HG02981 (cell line): ENCODE data around the gene CITED2.
"Not testable (repeated sequence)": the region's sequence is repeated elsewhere in the genome, so short reads cannot be mapped to it uniquely, and the experiment has no call there.

Source experiments
- ATAC-seq: cut with Tn5 transposase; IDR thresholded peaks from one replicate; pipeline ENCODE4 v1.9.1; 2021; ENCODE audit warnings: mild to moderate bottlenecking, moderate library complexity; ENCODE audit not compliant: unreplicated experiment

Gene CITED2, protein sequence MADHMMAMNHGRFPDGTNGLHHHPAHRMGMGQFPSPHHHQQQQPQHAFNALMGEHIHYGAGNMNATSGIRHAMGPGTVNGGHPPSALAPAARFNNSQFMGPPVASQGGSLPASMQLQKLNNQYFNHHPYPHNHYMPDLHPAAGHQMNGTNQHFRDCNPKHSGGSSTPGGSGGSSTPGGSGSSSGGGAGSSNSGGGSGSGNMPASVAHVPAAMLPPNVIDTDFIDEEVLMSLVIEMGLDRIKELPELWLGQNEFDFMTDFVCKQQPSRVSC

DNA sequence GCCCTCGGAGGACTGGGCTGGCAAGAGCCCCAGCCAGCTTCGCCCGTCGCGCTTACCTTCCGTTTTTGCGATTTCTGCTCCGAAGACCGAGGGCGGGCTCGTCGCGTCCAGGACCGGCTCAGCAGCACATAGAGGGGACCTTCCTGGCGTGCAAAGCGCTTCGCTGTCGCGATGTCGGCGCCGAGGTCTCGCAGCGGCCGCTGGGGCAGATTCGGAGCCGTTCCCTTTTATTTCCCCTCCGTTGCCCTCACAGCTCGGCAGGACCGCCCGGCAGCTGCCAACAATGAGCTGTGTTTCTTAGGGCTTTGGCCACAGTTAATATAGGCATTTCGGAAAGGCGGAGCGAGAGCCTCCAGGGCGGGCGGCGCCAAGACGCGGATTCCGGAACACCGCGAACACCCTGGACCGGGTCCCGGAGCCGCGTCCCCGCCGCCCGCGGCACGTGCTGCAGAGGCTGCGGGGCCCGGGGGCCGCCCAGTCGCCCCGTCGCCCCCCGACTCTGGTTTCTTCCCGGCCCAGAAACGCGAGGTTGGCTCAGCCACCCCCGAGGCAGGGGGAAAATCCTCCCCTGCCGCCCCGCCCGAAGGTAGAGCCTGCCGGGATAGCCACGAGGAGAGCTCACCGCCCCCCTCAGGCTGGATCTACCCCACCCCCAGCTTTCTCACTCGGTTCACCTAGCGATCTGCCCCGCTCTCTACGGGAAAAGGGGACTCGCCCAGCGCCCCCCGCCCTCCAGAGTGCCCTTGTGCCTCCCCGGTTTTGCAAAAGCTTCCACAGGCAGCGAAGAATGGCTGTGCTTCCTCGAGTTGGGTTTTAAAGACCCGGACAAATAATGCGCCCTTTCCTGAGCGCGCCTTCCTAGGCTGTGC, at the start of gene CITED2:
Gene CITED2, minus strand, starts transcription at position 292 of the 869 bp plus-strand sequence. CDS start 704 bp downstream, outside the sequence.
- ATAC-seq, result peak; percentile 64

DNA sequence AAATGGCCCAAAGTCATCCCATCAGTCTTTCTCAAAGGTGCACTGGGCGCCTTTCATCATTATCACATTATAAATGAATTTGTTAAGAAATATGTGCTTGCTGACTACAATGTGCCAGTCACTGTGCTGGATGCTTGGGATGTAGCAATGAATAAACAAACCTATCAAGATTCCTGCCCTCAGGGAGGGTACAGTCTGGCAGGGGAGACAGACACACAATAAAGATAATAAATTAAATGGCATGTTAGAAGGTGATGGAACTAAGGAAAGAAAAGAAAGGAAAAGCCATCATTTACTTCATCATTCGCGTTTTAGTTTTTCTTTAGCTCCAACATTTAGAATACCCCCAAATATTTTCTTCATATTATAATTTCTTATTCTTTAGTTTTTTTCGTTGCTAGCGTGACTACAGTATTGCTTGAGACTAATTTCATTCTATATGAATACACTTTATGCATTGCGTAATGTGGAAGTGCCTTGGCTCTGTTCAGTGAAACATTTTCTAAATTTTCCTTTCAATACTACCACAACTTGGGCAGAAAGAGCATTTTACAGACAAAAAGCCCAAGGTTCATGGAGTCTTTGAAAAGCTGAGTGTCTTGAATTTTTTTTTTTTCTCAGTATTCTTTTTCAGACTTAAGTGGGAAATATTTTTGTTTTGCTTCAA, 48.7 kb upstream of the CITED2 start:
- no peak for ATAC-seq

DNA sequence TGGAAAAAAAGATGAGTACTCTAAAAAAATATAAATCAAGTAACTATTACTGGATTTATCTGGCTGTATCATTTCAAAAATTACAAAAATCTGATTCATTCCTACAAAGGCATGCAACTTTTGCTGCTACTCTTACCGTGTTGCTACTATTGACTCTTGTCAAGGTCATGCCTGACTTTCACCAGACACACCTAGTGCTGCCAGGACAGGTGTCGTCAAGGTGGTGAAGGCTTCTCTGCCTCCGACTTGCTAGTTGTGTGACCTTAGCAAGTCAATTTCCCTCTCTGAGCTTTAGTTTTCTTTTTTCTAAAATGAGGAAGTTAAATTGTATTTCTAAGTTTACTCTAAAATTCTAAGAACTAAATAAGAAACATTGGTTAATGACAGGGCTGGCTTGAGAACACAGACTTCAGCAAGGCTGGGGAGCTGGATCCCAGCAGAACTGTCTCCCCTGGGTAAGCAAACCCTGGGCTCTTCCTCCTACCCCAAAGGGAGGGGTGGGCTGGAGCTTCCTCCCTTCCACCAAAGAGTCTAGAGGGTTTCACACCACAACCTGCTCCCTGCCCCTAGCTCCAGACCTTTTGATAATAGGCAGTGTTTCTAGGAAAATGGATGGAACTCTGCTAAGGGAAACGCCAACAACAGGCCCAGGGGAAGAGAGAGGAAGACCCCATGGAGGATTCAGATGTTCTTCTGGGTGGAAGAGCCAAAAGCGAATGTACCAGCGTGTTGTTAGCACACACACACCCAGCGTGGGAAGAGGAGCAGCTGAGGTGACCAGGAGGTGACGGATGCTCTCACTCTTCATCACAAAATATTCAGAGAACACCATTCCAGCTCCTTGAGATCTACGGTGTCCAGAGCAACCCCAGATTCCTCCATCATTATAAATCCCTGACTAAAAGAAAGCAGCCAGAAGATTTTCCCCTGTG, 47.9 kb upstream of the CITED2 start:
- no peak for ATAC-seq

DNA sequence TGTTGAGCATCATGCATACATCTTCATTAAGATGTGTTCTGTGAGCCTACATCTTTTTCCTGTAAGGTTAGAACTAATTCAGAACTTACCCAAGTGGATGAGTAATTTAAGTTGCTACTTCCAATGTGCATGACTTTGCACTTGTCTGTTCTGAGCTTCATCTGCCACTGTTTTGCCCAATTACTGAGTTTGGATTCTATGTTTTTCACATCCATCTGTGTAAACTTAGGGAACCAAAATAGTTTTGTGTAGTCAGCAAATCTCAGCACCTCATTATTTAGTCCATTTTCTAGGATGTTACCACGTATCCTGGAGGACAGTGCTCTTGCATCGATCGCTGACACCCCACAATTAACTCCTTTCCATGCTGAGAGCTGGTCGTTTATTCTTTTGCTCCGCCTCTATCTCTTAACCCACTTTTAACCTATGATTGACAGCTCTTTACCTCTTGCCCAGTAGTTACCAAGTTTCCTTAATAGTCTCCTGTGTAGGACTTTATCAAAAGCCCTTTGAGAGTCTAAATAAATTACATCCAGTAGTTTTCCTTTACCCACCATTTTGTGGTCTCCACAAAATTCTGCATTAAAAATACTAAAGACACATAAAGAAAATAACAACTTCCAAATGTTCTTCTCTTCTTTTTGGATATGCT, 44.2 kb upstream of the CITED2 start:
- no peak for ATAC-seq

DNA sequence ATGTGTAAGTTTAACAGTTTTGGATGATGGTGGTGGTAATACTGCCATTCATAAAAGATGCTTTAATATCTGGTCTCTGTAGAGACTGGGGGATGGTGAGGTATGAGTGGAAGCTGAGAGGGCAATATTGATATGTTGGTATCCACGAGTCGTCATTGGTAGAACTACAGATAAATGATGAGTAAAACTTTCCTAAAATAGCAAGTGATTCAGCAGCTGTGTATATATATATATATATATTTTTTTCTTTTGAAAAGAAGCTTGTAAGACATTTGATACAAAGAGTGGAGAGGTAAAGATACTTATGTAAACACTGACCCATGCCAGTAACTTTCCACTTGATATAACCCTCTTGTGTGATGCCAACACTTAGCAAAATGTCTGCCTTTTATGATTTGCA, 41.7 kb upstream of the CITED2 start:
- no peak for ATAC-seq

DNA sequence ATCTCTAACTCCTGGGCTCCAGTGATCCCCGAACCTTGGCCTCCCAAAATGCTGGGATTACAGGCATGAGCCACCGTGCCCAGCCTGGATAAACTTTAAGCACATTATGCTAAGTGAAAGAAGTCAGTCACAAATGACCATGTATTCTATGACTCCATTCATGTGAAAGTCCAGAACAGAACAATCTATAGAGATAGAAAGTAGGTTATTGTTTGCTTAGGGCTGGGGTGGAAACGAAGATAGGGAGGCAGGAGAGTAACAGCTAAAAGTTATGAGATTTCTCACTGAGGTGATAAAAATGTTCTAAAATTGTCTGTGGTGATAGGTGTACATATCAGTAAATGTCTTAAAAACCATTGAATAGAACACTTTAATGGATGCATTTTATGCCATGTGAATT, 40.9 kb upstream of the CITED2 start:
- no peak for ATAC-seq

DNA sequence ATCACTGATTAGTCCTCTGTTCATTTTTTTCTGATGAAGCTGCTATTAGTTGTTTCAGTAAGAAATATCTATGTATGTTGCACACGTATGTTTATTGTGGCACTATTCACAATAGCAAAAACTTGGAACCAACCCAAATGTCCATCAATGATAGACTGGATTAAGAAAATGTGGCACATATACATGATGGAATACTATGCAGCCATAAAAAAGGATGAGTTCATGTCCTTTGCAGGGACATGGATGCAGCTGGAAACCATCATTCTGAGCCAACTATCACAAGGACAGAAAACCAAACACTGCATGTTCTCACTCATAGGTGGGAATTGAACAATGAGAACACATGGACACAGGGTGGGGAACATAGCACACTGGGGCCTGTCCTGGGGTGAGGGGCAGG, 37.7 kb upstream of the CITED2 start:
- not testable (repeated sequence) for ATAC-seq

DNA sequence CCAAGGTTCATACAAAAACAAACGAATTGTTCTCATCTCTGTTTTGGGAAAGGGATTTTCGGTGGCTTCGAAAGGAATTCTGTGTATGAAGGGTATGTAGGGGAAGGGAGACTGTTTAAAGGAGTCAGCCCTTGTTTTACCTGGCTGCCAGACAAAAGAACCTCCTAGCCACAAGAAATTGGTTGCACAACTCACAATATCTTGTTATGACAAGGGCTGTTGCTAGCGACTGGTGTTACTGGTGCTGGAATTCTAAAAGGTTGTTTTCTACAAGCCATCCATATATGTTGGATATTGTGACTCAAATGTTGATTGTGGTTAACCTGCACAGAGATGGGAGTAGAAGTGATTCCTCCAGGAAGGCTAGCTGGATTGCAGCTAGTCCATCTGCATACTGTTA, 34.6 kb upstream of the CITED2 start:
- no peak for ATAC-seq

DNA sequence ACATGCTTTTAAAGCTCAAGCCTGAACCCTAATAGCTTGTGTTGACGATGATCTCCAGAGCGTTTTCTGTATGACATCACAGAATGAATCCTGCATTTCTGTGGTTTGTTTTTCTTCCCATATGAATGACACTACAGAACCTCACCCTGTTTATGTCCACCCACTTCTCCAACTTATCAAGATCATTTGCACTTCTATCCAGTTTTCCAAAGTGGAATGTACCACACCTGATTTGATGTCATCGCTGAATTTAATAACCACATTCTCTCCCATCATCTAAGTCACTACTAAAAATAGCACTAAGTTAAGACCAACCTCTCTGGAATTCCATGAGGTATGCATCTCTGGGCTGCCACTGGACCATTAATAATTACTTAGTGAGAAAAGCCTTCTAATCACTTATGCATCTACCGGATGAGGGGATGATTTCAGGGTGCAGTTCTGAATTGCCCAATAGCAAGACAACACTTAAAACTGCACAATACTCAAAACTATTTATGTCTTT, 33.3 kb upstream of the CITED2 start:
- no peak for ATAC-seq

DNA sequence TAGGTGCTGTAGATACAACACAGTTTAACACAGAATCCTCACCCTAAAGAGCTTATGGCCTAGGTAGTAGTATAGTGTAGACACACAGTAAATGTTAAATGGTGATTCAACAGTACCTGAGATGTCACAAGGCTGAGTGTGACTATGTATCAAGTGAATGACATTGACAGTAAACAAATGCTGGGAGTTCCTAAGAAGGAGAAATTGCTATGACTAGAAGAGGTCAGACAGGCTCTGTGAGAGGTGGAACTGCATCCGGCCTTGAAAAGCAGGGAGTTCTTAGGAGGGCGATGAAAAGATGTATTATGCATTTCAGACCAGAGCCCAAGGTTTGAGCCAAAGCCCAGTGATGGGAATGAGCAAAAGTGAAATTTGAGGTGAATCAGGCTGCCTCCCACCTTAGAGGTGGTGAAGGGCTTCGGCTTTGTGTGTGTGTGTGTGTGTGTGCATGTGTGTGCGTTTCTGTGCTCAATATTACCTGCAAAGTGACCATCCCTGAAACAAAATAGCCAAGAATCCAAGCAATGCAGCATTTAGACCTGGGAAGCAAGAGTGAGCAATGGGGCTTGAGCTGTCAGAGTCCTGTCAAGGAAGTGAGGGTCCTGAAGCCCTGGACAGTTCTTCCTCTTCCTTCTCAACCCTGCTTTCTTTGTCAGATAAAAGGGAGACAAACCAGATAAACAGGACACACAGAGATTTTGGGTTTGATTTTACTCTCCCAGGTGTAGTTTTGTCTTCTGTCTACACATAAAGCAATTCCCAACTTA, 32.3 kb upstream of the CITED2 start:
- no peak for ATAC-seq

DNA sequence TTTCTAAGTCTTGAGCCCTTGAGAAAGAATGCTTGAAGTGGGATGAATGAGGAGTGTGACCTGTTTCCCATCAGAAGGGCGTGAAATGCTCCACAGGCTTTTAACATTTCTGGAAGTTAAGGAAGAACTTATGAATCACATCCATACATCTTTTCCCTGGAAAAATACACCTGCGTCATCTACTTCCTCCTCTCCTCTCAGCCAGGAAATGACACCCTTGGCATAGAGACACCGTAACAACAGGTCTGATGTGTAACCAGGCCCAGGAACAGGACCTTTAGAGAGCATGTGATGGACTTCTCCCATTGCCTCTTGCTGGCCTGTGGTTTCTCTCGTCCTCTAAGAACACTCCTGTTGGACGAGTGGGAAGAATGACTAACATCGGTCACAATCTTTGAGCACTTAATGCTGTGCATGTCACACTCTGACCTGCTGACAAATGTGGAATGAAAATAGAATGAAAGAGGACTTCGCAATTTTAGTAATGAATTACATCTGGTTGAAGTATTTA, 28.5 kb upstream of the CITED2 start:
- ATAC-seq, result no peak

DNA sequence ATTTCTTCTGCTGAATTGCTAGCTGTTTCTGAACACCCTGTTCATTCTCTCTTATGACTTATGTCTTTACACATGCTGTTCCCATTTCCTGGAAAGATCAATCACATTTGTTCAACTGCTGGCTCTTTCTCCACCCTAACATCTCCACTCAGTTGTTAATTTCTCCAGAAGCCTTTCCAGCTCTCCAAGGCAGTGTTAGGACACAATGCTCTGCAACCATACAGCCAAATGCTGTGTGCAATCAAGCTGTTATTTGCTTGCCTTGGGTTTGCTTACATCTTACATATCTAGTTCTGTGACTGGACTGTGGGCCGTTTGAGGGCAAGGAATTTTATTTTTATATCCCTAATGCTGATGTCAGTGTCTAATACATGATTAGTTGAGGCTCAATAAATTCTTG, 24.2 kb upstream of the CITED2 start:
- ATAC-seq, result no peak

DNA sequence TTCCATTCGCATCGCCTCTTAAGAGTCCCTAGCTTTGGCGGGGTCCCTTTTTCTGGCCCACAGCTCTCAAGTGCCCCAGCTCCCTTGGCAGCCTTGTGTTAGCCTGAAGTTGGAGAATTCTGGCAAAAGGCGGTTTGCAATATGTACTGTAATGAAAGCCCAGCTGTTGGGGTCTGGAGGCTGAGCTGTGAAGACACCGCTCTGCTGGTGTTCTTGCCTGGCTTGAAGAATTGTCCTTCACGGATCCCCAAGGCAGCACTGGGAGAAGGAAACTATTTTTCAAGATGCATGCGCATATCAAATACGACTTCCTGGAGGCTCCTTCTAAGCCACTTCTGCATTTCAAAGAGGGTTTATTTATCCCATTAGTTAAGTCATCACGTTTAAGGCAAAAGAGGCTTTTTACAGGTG, 21.4 kb upstream of the CITED2 start:
- ATAC-seq, result no peak

DNA sequence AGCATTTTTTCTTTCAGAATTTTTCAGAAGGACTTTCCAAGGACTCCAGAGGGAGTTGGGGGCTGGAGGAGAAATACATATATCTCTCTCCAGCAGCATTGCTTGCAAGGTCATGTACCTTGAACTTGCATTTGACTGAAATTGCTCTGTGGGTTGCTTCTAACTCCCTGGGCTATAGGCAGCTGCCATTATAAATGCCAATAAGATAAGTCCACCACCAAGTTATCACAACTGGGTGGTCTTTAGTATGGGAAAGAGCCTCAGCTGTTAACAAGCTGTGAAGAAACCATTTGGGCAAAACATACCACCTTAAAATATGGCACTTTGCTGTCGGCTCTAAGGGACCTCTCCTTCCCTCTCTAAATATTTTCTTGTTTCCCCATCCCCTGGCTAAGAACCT, 20.9 kb upstream of the CITED2 start:
- no peak for ATAC-seq

DNA sequence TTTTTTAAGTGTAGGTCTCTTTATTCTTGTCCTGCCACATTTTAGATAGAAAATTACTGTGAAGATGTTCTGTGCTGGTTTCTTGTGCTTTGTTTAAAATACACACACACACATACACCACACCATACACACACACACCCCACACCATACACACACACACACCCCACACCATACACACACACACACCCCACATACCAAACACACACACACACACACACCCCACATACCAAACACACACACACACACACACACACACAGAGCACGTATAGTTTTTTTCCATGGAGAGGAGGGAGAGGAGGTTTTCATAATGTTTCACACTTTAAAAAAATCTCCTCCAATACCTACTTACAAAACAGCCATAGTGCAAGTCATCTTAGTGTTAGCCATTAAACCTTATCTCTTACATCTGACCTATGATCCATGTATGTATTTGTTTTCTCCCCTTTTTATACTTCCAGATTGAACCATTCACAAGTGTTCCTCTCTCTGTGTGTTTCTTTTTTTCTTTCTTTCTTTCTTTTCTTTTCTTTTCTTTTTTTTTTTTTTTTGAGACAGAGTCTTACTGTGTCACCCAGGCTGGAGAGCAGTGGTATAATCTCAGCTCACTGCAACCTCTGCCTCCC, 19.7 kb upstream of the CITED2 start:
- no peak for ATAC-seq

DNA sequence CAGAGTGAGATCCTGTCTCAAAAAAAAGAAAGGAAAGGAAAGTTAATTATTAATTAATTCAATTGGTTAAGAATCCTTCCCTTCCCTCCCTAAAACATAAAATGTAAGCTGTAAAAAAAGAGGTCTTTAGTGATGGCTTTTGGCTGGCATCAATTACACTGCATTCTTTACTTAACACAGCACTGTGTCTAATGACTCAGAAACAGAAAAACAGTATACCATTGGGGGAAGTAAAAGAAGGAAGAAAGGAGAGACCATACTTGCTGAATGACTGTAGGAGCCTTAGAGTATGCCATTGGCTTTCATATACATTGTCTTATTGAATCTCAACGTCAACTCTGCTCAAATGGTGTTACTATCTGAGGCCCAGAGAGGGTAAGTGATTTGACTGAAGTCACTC, 18.3 kb upstream of the CITED2 start:
- peak; percentile 98 for ATAC-seq

DNA sequence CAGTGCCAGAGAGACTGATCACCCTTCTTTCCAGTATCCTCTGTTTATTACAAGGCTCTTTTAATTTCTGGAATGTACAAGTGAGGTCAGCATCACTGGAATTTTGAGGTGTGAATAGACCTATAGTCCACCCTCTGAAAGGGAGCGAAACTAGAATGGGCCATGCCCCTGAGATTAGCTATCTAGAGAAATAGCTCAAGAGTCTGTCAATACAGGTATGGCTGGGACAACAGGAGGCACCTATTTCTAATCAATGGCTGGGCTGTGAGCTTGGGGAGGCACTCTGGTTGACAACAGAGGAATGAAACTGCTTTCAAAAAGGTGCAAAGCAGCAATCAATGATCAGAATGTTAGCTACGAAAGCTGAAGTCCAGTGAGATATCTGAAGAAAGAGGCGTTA, 17.3 kb upstream of the CITED2 start:
- no peak for ATAC-seq

DNA sequence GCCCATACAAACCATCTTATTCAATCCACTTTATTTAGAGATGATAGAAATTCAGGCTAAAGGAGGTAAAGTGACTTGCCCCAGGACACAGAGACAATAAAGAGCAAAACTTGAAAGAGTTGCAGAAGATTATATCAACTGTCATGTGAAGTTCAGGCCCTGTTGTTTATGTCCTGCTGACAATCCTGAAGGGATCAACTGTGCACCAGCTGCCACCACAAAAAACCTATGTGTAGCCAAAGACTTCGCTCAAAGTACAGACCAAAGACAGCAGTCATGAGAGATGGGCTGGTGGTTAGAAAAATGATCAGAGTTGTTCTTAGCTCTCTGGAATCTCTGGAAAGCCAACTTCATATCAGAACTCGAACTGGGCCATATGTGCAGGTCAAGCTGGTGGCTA, 16.0 kb upstream of the CITED2 start:
- ATAC-seq, result no peak

DNA sequence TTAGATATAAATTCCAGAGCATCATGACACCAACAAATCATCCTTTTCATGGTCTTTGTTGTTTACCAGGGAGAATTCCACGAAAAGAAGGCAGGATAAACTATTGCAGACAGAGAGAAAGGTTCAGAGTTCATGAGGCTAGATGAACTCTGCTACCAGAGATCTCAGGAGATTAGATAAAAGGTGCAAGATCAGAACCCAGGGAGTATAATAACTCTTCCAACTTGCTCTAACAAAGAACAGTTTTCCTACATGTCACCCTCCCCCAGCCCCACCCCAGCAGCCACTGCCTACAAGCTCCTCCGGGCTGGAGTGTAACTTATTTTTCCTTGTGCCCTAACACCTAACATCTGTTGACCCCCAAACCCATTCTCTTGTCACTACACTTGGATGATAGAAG, 13.9 kb upstream of the CITED2 start:
- no peak for ATAC-seq
